ENCODE data around the gene SHISA7. TPM values are rescaled to one million over a fixed set of nuclear protein-coding genes. Genes with fewer than 3 reads are reported as not detected.

Gene SHISA7
- polyA plus RNA-seq, 3 donors = 0.01 TPM; not detected in 2

DNA sequence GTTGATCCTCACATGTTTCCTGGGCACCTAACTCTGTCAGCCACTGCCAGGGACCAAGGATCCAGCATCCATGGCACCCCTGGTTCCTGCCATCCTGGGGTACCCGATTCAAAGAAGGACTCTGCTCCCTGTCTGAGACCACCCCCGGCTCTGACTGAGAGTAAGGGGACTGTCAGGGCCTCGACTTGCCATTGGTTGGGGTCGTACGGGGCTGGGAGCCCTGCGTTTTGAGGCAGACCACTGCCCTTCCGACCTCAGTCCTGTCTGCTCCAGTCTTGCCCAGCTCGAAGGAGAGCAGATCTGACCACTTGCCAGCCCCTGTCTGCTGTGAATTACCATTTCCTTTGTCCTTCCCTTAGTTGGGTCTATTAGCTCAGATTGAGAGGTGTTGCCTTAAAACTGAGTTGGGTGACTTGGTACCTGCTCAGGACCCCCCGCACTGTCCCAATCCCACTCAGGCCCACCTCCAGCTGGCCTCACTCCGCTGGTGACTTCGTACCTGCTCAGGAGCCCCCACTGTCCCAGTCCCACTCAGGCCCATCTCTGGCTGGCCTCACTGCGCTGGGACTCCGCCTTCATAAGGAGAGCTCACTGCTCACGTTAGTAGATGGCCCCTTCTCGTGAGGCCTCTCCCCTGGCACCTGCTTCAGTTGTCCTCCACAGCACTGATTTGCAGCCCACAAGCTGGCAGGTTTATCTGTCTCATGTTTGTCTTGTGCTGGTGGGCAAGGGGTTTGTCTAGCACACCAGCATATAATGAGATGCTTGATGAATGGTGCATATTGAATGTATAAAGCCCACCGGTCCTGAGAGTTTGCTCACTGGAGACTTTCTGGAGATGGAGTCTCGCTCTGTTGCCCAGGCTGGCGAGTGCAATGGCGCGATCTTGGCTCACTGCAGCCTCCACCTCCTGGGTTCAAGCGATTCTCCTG lies 53.4 kb downstream of the SHISA7 start:
- Mint-ChIP-seq H3K27ac (peak overlapping the region in 3 of 7 donors; percentile 16 to 59 (median 42)), H3K27me3 (ENCODE audit: low read depth in 3 of 3) (peaks cover 0 to 1% (median 0%) of the 10 kb centered on the region in 3 donors), H3K4me3 (no peak overlapping the region), H3K36me3 (peaks cover 39 to 47% of the 10 kb centered on the region in 2 donors), H3K9me3 (peaks cover 0 to 2% (median 0%) of the 10 kb centered on the region in 7 donors), H3K4me1 (peaks cover 48% of the 10 kb centered on the region)
- Histone ChIP-seq H3K36me3 (replicated peaks in 1 of 2; ENCODE audit: control insufficient read depth in 1 of 2, insufficient read depth in 2 of 2, low read length in 2 of 2) (peaks cover 40 to 43% of the 10 kb centered on the region in 2 donors), H3K79me2 (ENCODE audit: insufficient read depth, low read length) (peaks cover 43% of the 10 kb centered on the region), H3K4me1 (ENCODE audit: control insufficient read depth in 1 of 2, insufficient read depth in 2 of 2, low read length in 2 of 2) (peaks cover 30 to 41% of the 10 kb centered on the region in 2 donors), H3K9me3 (replicated peaks in 1 of 2; ENCODE audit: control insufficient read depth in 1 of 2, insufficient read depth in 1 of 2, low read length in 2 of 2) (no peaks in the 10 kb centered on the region), H3K27ac (ENCODE audit: low read depth in 1 of 2, low read length in 2 of 2) (peak overlapping the region in 1 of 2 donors; percentile 50), H3K9ac (ENCODE audit: insufficient read depth, low read length, poor library complexity, severe bottlenecking) (no peak overlapping the region), H3K27me3 (ENCODE audit: control insufficient read depth in 2 of 2, insufficient read depth in 2 of 2, low read length in 2 of 2) (no peaks in the 10 kb centered on the region), H3K4me3 (replicated peaks in 1 of 3; ENCODE audit: low read depth in 2 of 3, low read length in 3 of 3) (no peak overlapping the region), H3K4me2 (replicated peaks; ENCODE audit: extremely low read depth, low read length, poor library complexity, severe bottlenecking) (no peak overlapping the region), H2AFZ (ENCODE audit: insufficient read depth, low read depth, low read length, poor library complexity, severe bottlenecking) (no peak overlapping the region), H4K20me1 (ENCODE audit: insufficient read depth, low read length) (peaks cover 75% of the 10 kb centered on the region)
- no peak for DNase-seq
- WGBS (ENCODE audit: insufficient coverage) = 95% methylated on average over 19 of the region's 21 CpGs
- TF ChIP-seq, protein P1, sequence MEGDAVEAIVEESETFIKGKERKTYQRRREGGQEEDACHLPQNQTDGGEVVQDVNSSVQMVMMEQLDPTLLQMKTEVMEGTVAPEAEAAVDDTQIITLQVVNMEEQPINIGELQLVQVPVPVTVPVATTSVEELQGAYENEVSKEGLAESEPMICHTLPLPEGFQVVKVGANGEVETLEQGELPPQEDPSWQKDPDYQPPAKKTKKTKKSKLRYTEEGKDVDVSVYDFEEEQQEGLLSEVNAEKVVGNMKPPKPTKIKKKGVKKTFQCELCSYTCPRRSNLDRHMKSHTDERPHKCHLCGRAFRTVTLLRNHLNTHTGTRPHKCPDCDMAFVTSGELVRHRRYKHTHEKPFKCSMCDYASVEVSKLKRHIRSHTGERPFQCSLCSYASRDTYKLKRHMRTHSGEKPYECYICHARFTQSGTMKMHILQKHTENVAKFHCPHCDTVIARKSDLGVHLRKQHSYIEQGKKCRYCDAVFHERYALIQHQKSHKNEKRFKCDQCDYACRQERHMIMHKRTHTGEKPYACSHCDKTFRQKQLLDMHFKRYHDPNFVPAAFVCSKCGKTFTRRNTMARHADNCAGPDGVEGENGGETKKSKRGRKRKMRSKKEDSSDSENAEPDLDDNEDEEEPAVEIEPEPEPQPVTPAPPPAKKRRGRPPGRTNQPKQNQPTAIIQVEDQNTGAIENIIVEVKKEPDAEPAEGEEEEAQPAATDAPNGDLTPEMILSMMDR (IDR thresholded peaks at IDR 0.05) = no peak
- intact Hi-C loops (cut with micrococcal nuclease) = loop anchor here in 1 of 2 donors (5.0 kb wide), 1 partner anchor 87 kb away; no protein-coding TSS in a partner anchor

GRCh38 chr19:55387736-55388497 lies 55.2 kb downstream of the SHISA7 start:
- Mint-ChIP-seq H3K4me3 (peak overlapping the region in 1 of 2 donors; percentile 100), H3K36me3 (peaks cover 39 to 47% of the 10 kb centered on the region in 2 donors), H3K4me1 (peaks cover 58% of the 10 kb centered on the region), H3K9me3 (peaks cover 0 to 2% (median 0%) of the 10 kb centered on the region in 7 donors), H3K27ac (peak overlapping the region in 5 of 7 donors; percentile 5 to 99 (median 57)), H3K27me3 (ENCODE audit: low read depth in 3 of 3) (peaks cover 0 to 4% (median 1%) of the 10 kb centered on the region in 3 donors)
- H3K79me2 ChIP-seq (ENCODE audit: insufficient read depth, low read length) = peaks cover 43% of the 10 kb centered on the region
- WGBS (ENCODE audit: insufficient coverage) = 91% methylated on average over 10 of the region's 24 CpGs
- no peaks in the 10 kb centered on the region for H3K9me3 ChIP-seq (replicated peaks in 1 of 2; ENCODE audit: control insufficient read depth in 1 of 2, insufficient read depth in 1 of 2, low read length in 2 of 2)
- peak overlapping the region; percentile 83 for H3K9ac ChIP-seq (ENCODE audit: insufficient read depth, low read length, poor library complexity, severe bottlenecking)
- H3K4me1 ChIP-seq (ENCODE audit: control insufficient read depth in 1 of 2, insufficient read depth in 2 of 2, low read length in 2 of 2) = peaks cover 41 to 54% of the 10 kb centered on the region in 2 donors
- peak overlapping the region; percentile 99 for H3K4me2 ChIP-seq (replicated peaks; ENCODE audit: extremely low read depth, low read length, poor library complexity, severe bottlenecking)
- peak overlapping the region in 1 of 3 experiments; percentile 92 for H3K4me3 ChIP-seq (replicated peaks in 1 of 3; ENCODE audit: low read depth in 2 of 3, low read length in 3 of 3)
- no peaks in the 10 kb centered on the region for H3K27me3 ChIP-seq (ENCODE audit: control insufficient read depth in 2 of 2, insufficient read depth in 2 of 2, low read length in 2 of 2)
- peak overlapping the region in 1 of 2 donors; percentile 93 for H3K27ac ChIP-seq (ENCODE audit: low read depth in 1 of 2, low read length in 2 of 2)
- H4K20me1 ChIP-seq (ENCODE audit: insufficient read depth, low read length) = peaks cover 71% of the 10 kb centered on the region
- TF ChIP-seq, protein P1 (IDR thresholded peaks at IDR 0.05) = no peak
- no peak overlapping the region for H2AFZ ChIP-seq (ENCODE audit: insufficient read depth, low read depth, low read length, poor library complexity, severe bottlenecking)
- intact Hi-C loops (cut with micrococcal nuclease) = loop anchor here (2.0 to 5.0 kb wide), 2 partner anchors 19 to 86 kb away; partner anchors contain the start of gene UBE2S (in 1 of the 2)
- peaks cover 40 to 43% of the 10 kb centered on the region in 2 donors for H3K36me3 ChIP-seq (replicated peaks in 1 of 2; ENCODE audit: control insufficient read depth in 1 of 2, insufficient read depth in 2 of 2, low read length in 2 of 2)
- DNase-seq = no peak

Data from CD14-positive monocyte (primary cell).